Muscle layer of colon (tissue), 2 donors: ENCODE results near the gene ESPNL.

ENCODE experiments used
- H3K27ac ChIP-seq: one replicate; pipeline ENCODE4 v1.7.0; 2013; ENCODE audit warnings: low read depth, mild to moderate bottlenecking, low read length, moderate library complexity
- H3K27me3 ChIP-seq, 2 donors: one replicate each; pipeline ENCODE4 v1.7.0; 2013; ENCODE audit warnings: low read length in 2 of 2, mild to moderate bottlenecking in 2 of 2; ENCODE audit not compliant: insufficient read depth in 2 of 2, control insufficient read depth in 1 of 2
- H3K36me3 ChIP-seq: one replicate; pipeline ENCODE4 v1.7.0; 2013; ENCODE audit warnings: mild to moderate bottlenecking, low read length; ENCODE audit not compliant: insufficient read depth
- H3K4me1 ChIP-seq: one replicate; pipeline ENCODE4 v1.7.0; 2013; ENCODE audit warnings: mild to moderate bottlenecking, low read length; ENCODE audit not compliant: insufficient read depth
- H3K4me3 ChIP-seq, 2 donors: one replicate each; pipeline ENCODE4 v1.7.0; 2013; ENCODE audit warnings: low read length in 2 of 2, low read depth in 1 of 2, mild to moderate bottlenecking in 1 of 2, moderate library complexity in 1 of 2
- H3K9ac ChIP-seq: one replicate; pipeline ENCODE4 v1.7.0; 2013; ENCODE audit warnings: low read length
- H3K9me3 ChIP-seq: one replicate; pipeline ENCODE4 v1.7.0; 2013; ENCODE audit warnings: mild to moderate bottlenecking, low read length
- donor health status: abdominal sarcoma.
- donor health status: Adenocarcinoma of cecum.

Gene ESPNL

DNA sequence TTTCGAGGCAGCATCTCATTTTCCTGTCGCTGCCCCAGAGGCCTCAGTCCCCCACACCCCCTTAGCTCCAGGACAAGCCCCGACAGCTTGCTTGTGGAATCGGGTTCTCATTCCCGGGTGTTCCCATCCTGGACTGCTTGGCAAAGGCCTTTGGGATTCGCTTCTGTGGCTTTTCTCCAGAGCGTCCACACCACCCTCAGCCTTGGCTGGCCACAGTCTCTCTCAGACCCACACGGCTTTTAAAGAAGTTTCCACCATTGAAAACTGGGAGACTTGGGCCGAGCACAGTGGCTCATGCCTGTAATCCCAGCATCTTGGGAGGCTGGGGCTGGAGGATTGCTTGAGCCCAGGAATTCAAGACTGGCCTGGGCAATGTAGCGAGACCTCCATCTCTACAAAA, 2.7 kb downstream of the ESPNL start:
- H3K36me3 ChIP-seq, result no peaks in the 10 kb centered on the region
- no peaks in the 10 kb centered on the region for H3K9me3 ChIP-seq
- no peak overlapping the region for H3K9ac ChIP-seq
- H3K4me3 ChIP-seq, result no peak overlapping the region
- H3K27me3 ChIP-seq, result no peaks in the 10 kb centered on the region
- no peak overlapping the region for H3K27ac ChIP-seq
- H3K4me1 ChIP-seq, result no peaks in the 10 kb centered on the region

- no peak overlapping the region for H3K9ac ChIP-seq
- H3K36me3 ChIP-seq, result no peaks in the 10 kb centered on the region
- H3K4me3 ChIP-seq, result no peak overlapping the region
- H3K27ac ChIP-seq, result no peak overlapping the region
- H3K4me1 ChIP-seq, result peaks cover 3% of the 10 kb centered on the region
- H3K9me3 ChIP-seq, result no peaks in the 10 kb centered on the region
- no peaks in the 10 kb centered on the region for H3K27me3 ChIP-seq
Measured at GRCh38 chr2:238103465-238104225, 3.5 kb downstream of the ESPNL start.

- H3K9ac ChIP-seq, result no peak overlapping the region
- H3K36me3 ChIP-seq, result no peaks in the 10 kb centered on the region
- H3K27ac ChIP-seq, result no peak overlapping the region
- no peaks in the 10 kb centered on the region for H3K27me3 ChIP-seq
- H3K9me3 ChIP-seq, result no peaks in the 10 kb centered on the region
- H3K4me1 ChIP-seq, result peaks cover 4% of the 10 kb centered on the region
- H3K4me3 ChIP-seq, result no peak overlapping the region
Measured at GRCh38 chr2:238104226-238104690, 4.1 kb downstream of the ESPNL start.

GRCh38 chr2:238104691-238105371, 4.7 kb downstream of the ESPNL start:
- no peaks in the 10 kb centered on the region for H3K9me3 ChIP-seq
- no peak overlapping the region for H3K27ac ChIP-seq
- no peaks in the 10 kb centered on the region for H3K27me3 ChIP-seq
- H3K4me3 ChIP-seq, result no peak overlapping the region
- H3K36me3 ChIP-seq, result no peaks in the 10 kb centered on the region
- peaks cover 4% of the 10 kb centered on the region for H3K4me1 ChIP-seq
- no peak overlapping the region for H3K9ac ChIP-seq

DNA sequence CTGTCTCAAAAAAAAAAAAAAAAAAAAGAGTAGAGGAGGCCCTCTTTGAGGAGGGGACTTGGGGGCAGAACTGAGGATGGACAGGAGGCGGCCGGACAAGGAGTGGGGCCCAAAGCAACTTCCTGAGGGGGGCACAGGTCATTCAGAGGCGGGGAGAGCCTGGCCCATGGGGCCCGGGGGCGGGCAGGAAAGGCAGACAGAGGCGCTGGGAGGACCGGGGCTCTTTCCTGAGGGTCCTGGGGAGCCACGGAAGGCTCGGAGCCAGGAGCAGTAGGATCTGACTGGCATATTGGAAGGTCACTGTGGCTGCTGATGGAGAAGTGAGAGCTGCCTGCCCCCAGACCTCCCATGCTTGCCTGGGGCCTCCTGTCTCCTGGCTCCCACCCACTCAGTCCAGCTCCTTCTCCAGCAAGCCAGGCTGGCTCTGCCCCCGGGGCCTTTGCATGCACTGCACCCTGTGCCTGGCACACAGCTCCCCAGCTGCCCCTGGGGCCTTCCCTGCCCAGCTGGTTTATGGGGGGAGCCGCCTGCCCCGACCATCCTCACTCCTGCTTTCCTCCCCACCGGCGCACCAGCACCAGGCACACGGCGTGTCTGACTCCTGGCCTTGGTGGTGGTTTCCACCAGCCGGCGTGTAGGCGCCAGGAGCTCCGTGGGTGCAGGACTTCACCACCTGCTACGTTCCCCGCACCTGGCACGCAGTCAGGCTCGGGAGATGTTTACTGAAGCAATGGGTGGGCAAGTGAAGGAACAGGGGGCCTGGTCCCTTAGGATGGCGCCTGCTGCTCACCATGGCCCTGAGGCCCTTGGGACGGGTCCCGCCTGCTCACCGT, 5.6 kb downstream of the ESPNL start:
- Histone ChIP-seq H3K4me1 (peaks cover 4% of the 10 kb centered on the region), H3K9ac (no peak overlapping the region), H3K27me3 (no peaks in the 10 kb centered on the region), H3K9me3 (no peaks in the 10 kb centered on the region), H3K27ac (no peak overlapping the region), H3K36me3 (no peaks in the 10 kb centered on the region), H3K4me3 (no peak overlapping the region)

- H3K27ac ChIP-seq, result no peak overlapping the region
- no peaks in the 10 kb centered on the region for H3K36me3 ChIP-seq
- H3K4me3 ChIP-seq, result no peak overlapping the region
- H3K9ac ChIP-seq, result no peak overlapping the region
- H3K4me1 ChIP-seq, result peaks cover 4% of the 10 kb centered on the region
- no peaks in the 10 kb centered on the region for H3K9me3 ChIP-seq
- no peaks in the 10 kb centered on the region for H3K27me3 ChIP-seq
Measured at GRCh38 chr2:238106339-238106697, 6.2 kb downstream of the ESPNL start.

GRCh38 chr2:238106698-238107524, 6.8 kb downstream of the ESPNL start:
- Histone ChIP-seq H3K9ac (no peak overlapping the region), H3K9me3 (no peaks in the 10 kb centered on the region), H3K4me3 (no peak overlapping the region), H3K27me3 (no peaks in the 10 kb centered on the region), H3K27ac (no peak overlapping the region), H3K4me1 (peaks cover 4% of the 10 kb centered on the region), H3K36me3 (no peaks in the 10 kb centered on the region)

- Histone ChIP-seq H3K4me3 (no peak overlapping the region), H3K4me1 (peaks cover 4% of the 10 kb centered on the region), H3K9ac (no peak overlapping the region), H3K36me3 (no peaks in the 10 kb centered on the region), H3K27ac (no peak overlapping the region), H3K27me3 (no peaks in the 10 kb centered on the region), H3K9me3 (no peaks in the 10 kb centered on the region)
Measured at GRCh38 chr2:238107525-238108422, 7.6 kb downstream of the ESPNL start.

GRCh38 chr2:238108423-238109183, 8.5 kb downstream of the ESPNL start:
- H3K36me3 ChIP-seq, result no peaks in the 10 kb centered on the region
- peaks cover 4% of the 10 kb centered on the region for H3K4me1 ChIP-seq
- H3K4me3 ChIP-seq, result no peak overlapping the region
- H3K9ac ChIP-seq, result no peak overlapping the region
- no peak overlapping the region for H3K27ac ChIP-seq
- no peaks in the 10 kb centered on the region for H3K27me3 ChIP-seq
- no peaks in the 10 kb centered on the region for H3K9me3 ChIP-seq

DNA sequence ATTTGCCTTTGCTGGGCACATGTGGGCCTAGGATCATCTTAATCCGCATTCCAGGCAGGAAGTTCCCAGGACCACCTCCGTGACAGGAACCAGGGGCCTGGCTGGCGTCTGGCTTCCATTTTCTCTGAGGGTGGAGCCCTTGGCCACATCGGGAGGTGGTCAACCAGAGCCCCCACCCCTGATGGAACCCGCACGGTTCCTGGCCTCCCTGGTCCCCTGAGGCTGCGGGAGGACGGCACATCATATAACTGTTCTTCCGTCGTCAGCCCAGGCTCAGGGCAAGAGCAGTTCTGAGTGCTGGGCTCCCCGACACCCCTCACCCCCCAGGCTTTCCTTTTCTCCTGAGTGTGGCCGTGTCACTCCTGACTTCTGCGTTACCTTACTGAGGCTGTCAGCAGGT, 13.5 kb downstream of the ESPNL start:
- Histone ChIP-seq H3K9me3 (no peaks in the 10 kb centered on the region), H3K4me3 (no peak overlapping the region), H3K9ac (no peak overlapping the region), H3K4me1 (peaks cover 2% of the 10 kb centered on the region), H3K36me3 (no peaks in the 10 kb centered on the region), H3K27ac (no peak overlapping the region), H3K27me3 (peaks cover 0 to 2% of the 10 kb centered on the region in 2 donors)
